ENCODE results near the gene PRAF2. TPM values are rescaled to one million over a fixed set of nuclear protein-coding genes. Genes with fewer than 3 reads are reported as not detected.
A peak's percentile ranks its signal among the peaks of the same experiment; 100 is the strongest.

PRAF2 gene
- total and polyA plus RNA-seq, 4 donors = 5.6 to 40.8 (median 36.9) TPM

DNA sequence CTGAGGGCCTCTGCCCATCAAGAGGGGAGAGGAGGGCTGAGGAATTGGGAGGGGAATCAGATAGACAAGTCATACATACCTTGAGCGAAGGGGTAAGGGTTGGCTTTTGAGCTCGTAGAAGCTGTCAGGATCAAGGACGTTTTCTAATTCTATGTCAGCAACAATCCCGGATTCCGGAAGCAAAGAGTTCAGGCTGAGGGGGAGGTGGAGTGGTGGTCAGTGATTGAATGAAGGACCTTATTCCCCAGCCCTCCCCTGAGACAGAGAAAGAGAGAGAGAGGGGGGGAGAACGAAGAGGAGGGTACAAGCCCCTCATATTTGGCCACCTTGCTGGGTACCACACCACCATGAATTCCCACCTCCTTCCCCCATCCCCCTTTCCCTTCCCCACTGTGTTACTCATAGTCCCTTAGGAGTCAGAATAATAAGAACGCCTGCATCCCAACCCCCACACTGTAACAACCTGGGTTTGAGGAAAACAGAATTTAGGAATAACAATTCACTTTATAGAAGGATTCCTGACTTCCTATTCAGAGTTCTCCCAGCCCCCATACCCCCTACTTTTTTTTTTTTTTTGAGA is 33.3 kb downstream of the PRAF2 start:
- H3K27me3 ChIP-seq (ENCODE audit: control insufficient read depth in 3 of 3, insufficient read depth in 3 of 3, low read length in 2 of 3) = no peaks in the 10 kb centered on the region
- H3K4me3 ChIP-seq = no peak overlapping the region
- peaks cover 0 to 27% (median 7%) of the 10 kb centered on the region in 5 donors for H3K4me1 ChIP-seq (ENCODE audit: control insufficient read depth in 5 of 5, insufficient read depth in 5 of 5, low read length in 5 of 5)
- DNase-seq (no peak), ATAC-seq (ENCODE audit: insufficient read depth, low FRiP score) (no peak)
- TF ChIP-seq, protein P1, sequence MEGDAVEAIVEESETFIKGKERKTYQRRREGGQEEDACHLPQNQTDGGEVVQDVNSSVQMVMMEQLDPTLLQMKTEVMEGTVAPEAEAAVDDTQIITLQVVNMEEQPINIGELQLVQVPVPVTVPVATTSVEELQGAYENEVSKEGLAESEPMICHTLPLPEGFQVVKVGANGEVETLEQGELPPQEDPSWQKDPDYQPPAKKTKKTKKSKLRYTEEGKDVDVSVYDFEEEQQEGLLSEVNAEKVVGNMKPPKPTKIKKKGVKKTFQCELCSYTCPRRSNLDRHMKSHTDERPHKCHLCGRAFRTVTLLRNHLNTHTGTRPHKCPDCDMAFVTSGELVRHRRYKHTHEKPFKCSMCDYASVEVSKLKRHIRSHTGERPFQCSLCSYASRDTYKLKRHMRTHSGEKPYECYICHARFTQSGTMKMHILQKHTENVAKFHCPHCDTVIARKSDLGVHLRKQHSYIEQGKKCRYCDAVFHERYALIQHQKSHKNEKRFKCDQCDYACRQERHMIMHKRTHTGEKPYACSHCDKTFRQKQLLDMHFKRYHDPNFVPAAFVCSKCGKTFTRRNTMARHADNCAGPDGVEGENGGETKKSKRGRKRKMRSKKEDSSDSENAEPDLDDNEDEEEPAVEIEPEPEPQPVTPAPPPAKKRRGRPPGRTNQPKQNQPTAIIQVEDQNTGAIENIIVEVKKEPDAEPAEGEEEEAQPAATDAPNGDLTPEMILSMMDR (IDR thresholded peaks at IDR 0.05; ENCODE audit: control extremely low read depth, extremely low read depth) = no peak
- H3K9me3 ChIP-seq (ENCODE audit: control insufficient read depth in 4 of 4, insufficient read depth in 3 of 4, low read length in 3 of 4) = peaks cover 0 to 4% (median 0%) of the 10 kb centered on the region in 4 donors
- peak overlapping the region; percentile 76 to 99 for H3K27ac ChIP-seq (ENCODE audit: low read depth in 1 of 2, low read length in 1 of 2)
- WGBS, 2 donors = 40 to 43% methylated on average over 6 to 7 of the region's 7 CpGs
- peak overlapping the region in 1 of 2 donors; percentile 47 for H3K9ac ChIP-seq (ENCODE audit: insufficient read depth in 1 of 2, low read length in 2 of 2)
- H3K36me3 ChIP-seq (ENCODE audit: control insufficient read depth in 4 of 4, insufficient read depth in 4 of 4, low read length in 4 of 4) = peaks cover 7 to 20% (median 15%) of the 10 kb centered on the region in 4 donors

DNA sequence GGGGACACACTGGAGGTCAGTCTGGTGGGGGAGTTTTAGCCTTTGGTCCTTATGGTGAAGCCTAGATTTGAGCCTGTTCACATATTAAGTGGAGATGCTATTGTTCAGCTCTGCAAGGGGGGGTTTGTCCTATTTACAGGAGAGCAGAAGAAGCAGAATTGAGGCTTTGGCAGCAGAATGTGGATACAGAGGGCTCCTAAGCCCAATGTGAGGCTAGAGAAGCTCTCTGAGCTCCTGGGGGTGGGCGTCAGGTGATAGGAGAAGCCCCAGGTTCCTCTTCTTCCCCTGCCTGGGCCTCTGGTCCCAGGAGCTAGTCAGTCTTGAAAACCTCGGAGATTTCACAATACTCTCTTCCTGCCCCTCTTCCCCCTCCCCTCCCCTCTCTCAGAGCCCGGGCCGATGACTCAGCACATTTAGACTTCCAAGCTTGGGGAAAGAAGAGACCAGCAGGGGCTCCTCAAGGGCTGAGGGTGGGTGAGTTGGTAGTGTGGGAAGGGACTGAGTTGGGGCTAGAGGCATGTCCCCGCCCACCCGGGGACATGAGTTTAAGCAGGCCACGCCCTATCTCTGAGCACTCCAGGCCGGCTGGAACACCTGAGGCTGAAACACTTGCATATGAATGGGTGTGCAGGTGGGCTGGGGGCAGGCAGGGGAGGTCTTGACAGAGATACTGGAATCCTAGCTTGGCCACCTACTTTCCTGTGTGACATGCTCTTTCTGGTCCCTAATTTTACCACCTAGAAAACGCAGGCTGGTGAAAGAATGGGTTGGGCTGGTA is 34.0 kb downstream of the PRAF2 start:
- peaks cover 0 to 4% (median 0%) of the 10 kb centered on the region in 4 donors for H3K9me3 ChIP-seq (ENCODE audit: control insufficient read depth in 4 of 4, insufficient read depth in 3 of 4, low read length in 3 of 4)
- H3K27me3 ChIP-seq (ENCODE audit: control insufficient read depth in 3 of 3, insufficient read depth in 3 of 3, low read length in 2 of 3) = no peaks in the 10 kb centered on the region
- 8 to 22% methylated on average over 6 to 9 of the region's 9 CpGs for WGBS, 2 donors
- H3K27ac ChIP-seq (ENCODE audit: low read depth in 1 of 2, low read length in 1 of 2) = peak overlapping the region; percentile 73 to 76
- peak; percentile 91 to 95 (median 94) for DNase-seq
- peaks cover 0 to 27% (median 7%) of the 10 kb centered on the region in 5 donors for H3K4me1 ChIP-seq (ENCODE audit: control insufficient read depth in 5 of 5, insufficient read depth in 5 of 5, low read length in 5 of 5)
- H3K4me3 ChIP-seq = no peak overlapping the region
- TF ChIP-seq, protein P1 (IDR thresholded peaks at IDR 0.05; ENCODE audit: control extremely low read depth, extremely low read depth) = no peak
- H3K36me3 ChIP-seq (ENCODE audit: control insufficient read depth in 4 of 4, insufficient read depth in 4 of 4, low read length in 4 of 4) = peaks cover 7 to 20% (median 15%) of the 10 kb centered on the region in 4 donors
- ATAC-seq (ENCODE audit: insufficient read depth, low FRiP score) = peak; percentile 8
- H3K9ac ChIP-seq (ENCODE audit: insufficient read depth in 1 of 2, low read length in 2 of 2) = peak overlapping the region in 1 of 2 donors; percentile 89

DNA sequence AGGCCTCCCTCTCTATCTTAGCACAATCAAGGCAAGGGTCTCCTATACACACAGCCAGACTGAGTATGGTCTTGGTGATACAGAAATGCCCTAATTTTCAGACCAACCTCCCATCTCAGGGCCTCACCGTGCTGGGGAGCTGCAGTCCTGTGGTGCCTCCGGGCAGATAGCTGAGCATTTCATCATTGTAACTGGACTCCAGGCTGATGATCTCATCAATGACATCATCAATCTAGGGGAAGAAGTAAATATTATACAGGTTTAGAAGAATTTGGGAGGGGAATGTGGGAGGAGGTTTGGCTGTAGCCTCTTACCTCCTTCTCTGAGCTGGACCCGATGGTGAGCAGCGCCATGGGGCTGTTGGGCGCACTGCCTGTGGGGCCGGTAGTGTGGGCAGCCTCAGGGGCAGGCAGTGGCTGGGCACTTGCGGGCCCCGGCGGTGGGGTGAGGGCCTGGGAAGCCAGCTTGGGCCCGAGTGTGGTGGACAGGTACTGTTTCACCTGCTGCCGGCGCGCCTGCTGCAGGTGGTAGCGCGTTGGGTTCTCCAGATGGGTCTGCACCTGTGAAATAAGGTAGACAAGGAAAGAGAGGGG is 35.8 kb downstream of the PRAF2 start:
- Histone ChIP-seq H3K9ac (ENCODE audit: insufficient read depth in 1 of 2, low read length in 2 of 2) (no peak overlapping the region), H3K4me3 (no peak overlapping the region), H3K9me3 (ENCODE audit: control insufficient read depth in 4 of 4, insufficient read depth in 3 of 4, low read length in 3 of 4) (peaks cover 0 to 3% (median 0%) of the 10 kb centered on the region in 4 donors), H3K36me3 (ENCODE audit: control insufficient read depth in 4 of 4, insufficient read depth in 4 of 4, low read length in 4 of 4) (peaks cover 20 to 32% (median 24%) of the 10 kb centered on the region in 4 donors), H3K27ac (ENCODE audit: low read depth in 1 of 2, low read length in 1 of 2) (no peak overlapping the region), H3K4me1 (ENCODE audit: control insufficient read depth in 5 of 5, insufficient read depth in 5 of 5, low read length in 5 of 5) (peaks cover 0 to 27% (median 7%) of the 10 kb centered on the region in 5 donors), H3K27me3 (ENCODE audit: control insufficient read depth in 3 of 3, insufficient read depth in 3 of 3, low read length in 2 of 3) (no peaks in the 10 kb centered on the region)
- no peak for ATAC-seq (ENCODE audit: insufficient read depth, low FRiP score)
- TF ChIP-seq, protein P1 (IDR thresholded peaks at IDR 0.05; ENCODE audit: control extremely low read depth, extremely low read depth) = no peak
- 93 to 97% methylated on average over 10 to 15 of the region's 15 CpGs for WGBS, 2 donors
- no peak for DNase-seq
